ENCODE data around the gene MGAT3. TPM values are rescaled to one million over a fixed set of nuclear protein-coding genes. Genes with fewer than 3 reads are reported as not detected.
A peak's percentile ranks its signal among the peaks of the same experiment; 100 is the strongest.

MGAT3 gene
- total and polyA plus RNA-seq, 9 of the 15 experiments (the other 6 are each of a cell fraction or from before 2014, with no cell fraction given) = 0.10 to 11.5 (median 4.6) TPM

DNA sequence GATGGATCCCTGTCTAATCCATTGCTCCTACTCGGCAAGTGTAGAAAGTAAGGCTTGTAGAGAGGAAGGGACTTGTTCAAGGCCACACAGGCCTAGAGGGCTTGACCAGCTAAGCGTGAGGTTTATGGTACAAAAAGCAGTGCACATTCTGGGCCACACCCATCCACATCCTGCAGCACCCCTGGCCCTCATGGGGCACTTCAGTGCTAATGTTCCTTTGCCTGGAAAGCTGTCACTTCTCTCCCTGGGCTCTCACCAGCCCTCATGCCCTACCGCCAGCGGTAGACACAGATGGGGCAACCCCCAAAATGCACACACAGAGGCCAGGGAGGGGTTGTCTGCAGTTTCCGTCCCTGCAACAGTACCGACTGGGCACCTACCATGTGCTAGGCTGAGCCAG is 7.1 kb upstream of the MGAT3 start:
- in situ Hi-C loops (cut with MboI) = no loop called here
- Histone ChIP-seq H2AFZ (ENCODE audit: low read depth, low read length) (no peak overlapping the region), H4K20me1 (replicated peaks; ENCODE audit: control insufficient read depth, insufficient read depth, low read length) (no peaks in the 10 kb centered on the region), H3K4me3 (no peak overlapping the region), H3K79me2 (ENCODE audit: control insufficient read depth, insufficient read depth, low read length) (no peaks in the 10 kb centered on the region), H3K27me3 (ENCODE audit: control insufficient read depth in 2 of 2, insufficient read depth in 2 of 2, low read length in 2 of 2) (no peaks in the 10 kb centered on the region), H3K9me3 (replicated peaks; ENCODE audit: control insufficient read depth, insufficient read depth, low read depth, low read length) (no peaks in the 10 kb centered on the region), H3K27ac (ENCODE audit: extremely low read depth, low read depth, low read length) (no peak overlapping the region), H3K36me3 (ENCODE audit: control insufficient read depth, insufficient read depth, low read length) (no peaks in the 10 kb centered on the region), H3K9me1 (ENCODE audit: control insufficient read depth, insufficient read depth, low read length) (no peaks in the 10 kb centered on the region), H3K9ac (ENCODE audit: insufficient read depth in 1 of 2, low read depth in 2 of 2, low read length in 2 of 2) (no peak overlapping the region), H3K4me2 (ENCODE audit: insufficient read depth, low read length) (no peak overlapping the region), H3K4me1 (replicated peaks in 1 of 2; ENCODE audit: control insufficient read depth in 2 of 2, insufficient read depth in 2 of 2, low read length in 2 of 2) (peaks cover 33 to 72% of the 10 kb centered on the region in 2 experiments; a peak in 4 of 5 replicates)
- WGBS (ENCODE audit: insufficient coverage, low coverage, missing lambda C conversion rate) = 75% methylated on average over 6 of the region's 6 CpGs
- DNase-seq (ENCODE audit: extremely low read depth in 1 of 4, low spot score in 3 of 4) = no peak
- intact Hi-C loops (cut with micrococcal nuclease) = no loop called here
- ATAC-seq = no peak
- ChIA-PET POLR2A (no interaction called here), CTCF (ENCODE audit: low intra/inter-chr PET ratio) (no interaction called here)
- no TSS peak for BruUV-seq (replicated peaks)
- no peak for FAIRE-seq
- TF ChIP-seq ZNF133 (CRISPR knock-in tag; IDR thresholded peaks at IDR 0.05) (no peak), BRCA1 (IDR thresholded peaks at IDR 0.05) (no peak), BRCA1 (CRISPR knock-in tag; IDR thresholded peaks at IDR 0.05) (no peak), CBFA2T3 (IDR thresholded peaks at IDR 0.05) (no peak)

DNA sequence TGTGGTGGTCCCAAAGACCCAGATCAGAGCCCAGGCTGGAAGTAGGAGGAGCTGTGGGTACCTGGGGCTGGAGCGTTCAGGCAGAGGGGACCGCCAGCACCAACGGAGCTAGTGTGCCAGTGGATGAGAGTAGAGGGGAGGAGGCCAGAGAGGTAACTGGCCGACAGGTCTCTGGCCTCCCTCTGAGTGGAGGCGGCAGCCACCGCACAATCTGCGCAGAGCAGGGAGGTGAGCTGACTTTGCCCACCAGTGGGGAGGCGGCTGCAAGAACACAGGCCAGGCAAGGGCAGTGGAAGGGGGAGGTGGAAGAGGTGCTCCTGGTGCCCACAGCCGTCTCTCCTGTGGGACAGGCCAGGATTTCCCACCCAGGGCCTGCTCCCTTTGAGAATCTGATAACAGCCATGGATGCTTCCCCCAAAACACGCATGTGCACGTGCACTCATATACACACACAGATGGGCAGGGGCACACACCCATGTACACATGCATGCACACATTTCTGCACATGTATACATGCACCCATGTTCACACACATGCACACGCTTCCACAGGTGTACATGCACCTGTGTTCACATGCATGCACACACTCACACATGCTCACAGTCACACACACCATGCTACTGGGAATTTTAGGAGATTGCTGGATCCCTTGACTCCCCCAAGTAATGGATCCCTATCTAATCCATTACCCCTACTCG is 6.4 kb upstream of the MGAT3 start:
- H4K20me1 ChIP-seq (replicated peaks; ENCODE audit: control insufficient read depth, insufficient read depth, low read length) = no peaks in the 10 kb centered on the region
- ATAC-seq (no peak), DNase-seq (ENCODE audit: extremely low read depth in 1 of 4, low spot score in 3 of 4) (no peak), FAIRE-seq (no peak)
- no TSS peak for BruUV-seq (replicated peaks)
- no peak overlapping the region for H2AFZ ChIP-seq (ENCODE audit: low read depth, low read length)
- peak overlapping the region in 1 of 2 experiments; percentile 48; a peak in 2 of 4 replicates for H3K9ac ChIP-seq (ENCODE audit: insufficient read depth in 1 of 2, low read depth in 2 of 2, low read length in 2 of 2)
- H3K27ac ChIP-seq (ENCODE audit: extremely low read depth, low read depth, low read length) = no peak overlapping the region
- H3K9me1 ChIP-seq (ENCODE audit: control insufficient read depth, insufficient read depth, low read length) = no peaks in the 10 kb centered on the region
- no peaks in the 10 kb centered on the region for H3K9me3 ChIP-seq (replicated peaks; ENCODE audit: control insufficient read depth, insufficient read depth, low read depth, low read length)
- H3K4me3 ChIP-seq = no peak overlapping the region
- 79% methylated on average over 6 of the region's 13 CpGs for WGBS (ENCODE audit: insufficient coverage, low coverage, missing lambda C conversion rate)
- intact Hi-C loops (cut with micrococcal nuclease) = no loop called here
- no peaks in the 10 kb centered on the region for H3K79me2 ChIP-seq (ENCODE audit: control insufficient read depth, insufficient read depth, low read length)
- H3K36me3 ChIP-seq (ENCODE audit: control insufficient read depth, insufficient read depth, low read length) = no peaks in the 10 kb centered on the region
- peak in 1 of 2 experiments; percentile 64; a peak in 1 of 4 replicates for TF ChIP-seq KDM1A (IDR thresholded peaks at IDR 0.05)
- no peak for TF ChIP-seq PML (IDR thresholded peaks at IDR 0.05; ENCODE audit: low read length)
- POLR2A ChIA-PET = interaction anchor here (0.7 kb wide), 1 partner anchor 22 kb away, joined by 3 read pairs; no protein-coding TSS in a partner anchor
- CTCF ChIA-PET (ENCODE audit: low intra/inter-chr PET ratio) = no interaction called here
- no peaks in the 10 kb centered on the region for H3K27me3 ChIP-seq (ENCODE audit: control insufficient read depth in 2 of 2, insufficient read depth in 2 of 2, low read length in 2 of 2)
- H3K4me1 ChIP-seq (replicated peaks in 1 of 2; ENCODE audit: control insufficient read depth in 2 of 2, insufficient read depth in 2 of 2, low read length in 2 of 2) = peaks cover 37 to 74% of the 10 kb centered on the region in 2 experiments; a peak in 4 of 5 replicates
- in situ Hi-C loops (cut with MboI) = no loop called here
- no peak overlapping the region for H3K4me2 ChIP-seq (ENCODE audit: insufficient read depth, low read length)
